Lower lobe of right lung (tissue), 2 donors: Measurements from ENCODE around the gene USH1C. TPM values are rescaled to one million over a fixed set of nuclear protein-coding genes. Genes with fewer than 3 reads are reported as not detected.

Experiments used
- ATAC-seq, 2 donors: fragments of 200-7000 bp; cut with Tn5 transposase; one replicate each; pipeline ENCODE4 v1.9.1; 2020 to 2022; ENCODE audit warnings: mild to moderate bottlenecking in 2 of 2, moderate library complexity in 2 of 2
- DNase-seq: peaks from one replicate; pipeline ENCODE4 v3.0.0-alpha.2; 2020
- H3K27ac ChIP-seq: fragments of 200-600 bp; one replicate; pipeline ENCODE4 v1.8.0; 2022
- H3K27me3 ChIP-seq: fragments of 200-600 bp; one replicate; pipeline ENCODE4 v1.8.0; 2022; ENCODE audit warnings: low read depth
- H3K36me3 ChIP-seq: fragments of 200-600 bp; one replicate; pipeline ENCODE4 v1.8.0; 2022; ENCODE audit warnings: mild to moderate bottlenecking
- H3K4me1 ChIP-seq: fragments of 200-600 bp; one replicate; pipeline ENCODE4 v1.8.0; 2022
- H3K4me3 ChIP-seq: fragments of 200-600 bp; one replicate; pipeline ENCODE4 v1.8.0; 2022; ENCODE audit warnings: mild to moderate bottlenecking
- H3K9me3 ChIP-seq: fragments of 200-600 bp; one replicate; pipeline ENCODE4 v1.8.0; 2022
- CTCF ChIP-seq: fragments of 200-600 bp; IDR thresholded peaks from one replicate; pipeline ENCODE4 v1.8.0; 2022; ENCODE audit warnings: antibody characterized with exemption, mild to moderate bottlenecking
- intact Hi-C: fragments of 100-400 bp; cut with DNase I; formaldehyde crosslinking; loops from one replicate; pipeline ENCODE4 v1.11.0; 2022
- total RNA-seq: library from RNA; stranded (reverse); fragmentation: NEBNext Ultra II Directional; extraction: Animal tissue kit (Norgen Biotek cat#: 25700); gene quantifications from one replicate; pipeline ENCODE4 v1.2.1, GENCODE V29; 2021
- donor health status: DM: no; HTN: yes; CAD: no; lungs with severe emphysema.

Gene USH1C
- total RNA-seq, 1 donor from 2014 or later, result 0.30 TPM

GRCh38 chr11:17573526-17573925 lies 29.3 kb upstream of the USH1C start:
- Histone ChIP-seq H3K4me1 (no peaks in the 10 kb centered on the region), H3K27me3 (no peaks in the 10 kb centered on the region), H3K27ac (no peak overlapping the region), H3K36me3 (no peaks in the 10 kb centered on the region), H3K4me3 (no peak overlapping the region), H3K9me3 (no peaks in the 10 kb centered on the region)
- intact Hi-C loops, result no loop called here
- DNase-seq (no peak), ATAC-seq (no peak)
- no peak for TF ChIP-seq CTCF

DNA sequence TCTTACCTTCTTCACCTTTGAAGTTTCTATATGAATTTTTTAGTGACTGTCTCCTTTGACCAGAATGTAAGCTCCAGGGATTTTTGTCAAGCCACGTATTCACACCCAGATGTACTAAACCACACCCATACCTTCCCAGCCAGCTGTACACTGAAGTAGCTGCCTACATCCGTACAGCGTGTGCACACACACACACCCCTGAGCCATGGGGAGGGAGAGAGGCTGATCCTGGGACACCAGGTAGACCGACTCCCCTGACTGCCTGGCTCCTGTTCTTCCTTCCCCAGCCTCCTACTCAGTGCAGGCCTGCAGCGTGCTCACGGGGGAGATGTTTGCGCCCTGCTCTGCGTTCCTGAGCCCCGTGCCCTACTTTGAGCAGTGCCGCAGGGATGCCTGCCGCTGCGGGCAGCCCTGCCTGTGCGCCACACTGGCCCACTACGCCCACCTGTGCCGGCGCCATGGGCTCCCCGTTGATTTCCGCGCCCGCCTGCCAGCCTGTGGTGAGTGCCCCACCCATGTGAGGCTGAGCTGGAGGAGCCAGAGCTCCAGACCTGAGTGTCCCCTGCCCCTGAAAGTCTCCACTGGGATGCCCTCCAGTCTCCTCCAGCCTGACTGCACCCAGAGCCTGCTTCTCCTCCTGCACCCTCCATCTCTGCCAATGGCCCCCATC lies 28.7 kb upstream of the USH1C start:
- Histone ChIP-seq H3K36me3 (no peaks in the 10 kb centered on the region), H3K4me3 (no peak overlapping the region), H3K9me3 (no peaks in the 10 kb centered on the region), H3K27me3 (no peaks in the 10 kb centered on the region), H3K27ac (no peak overlapping the region), H3K4me1 (no peaks in the 10 kb centered on the region)
- DNase-seq (no peak), ATAC-seq (no peak)
- no peak for TF ChIP-seq CTCF
- intact Hi-C loops, result no loop called here

GRCh38 chr11:17572359-17572690 lies 28.1 kb upstream of the USH1C start:
- intact Hi-C loops, result no loop called here
- H3K36me3 ChIP-seq, result no peaks in the 10 kb centered on the region
- no peaks in the 10 kb centered on the region for H3K27me3 ChIP-seq
- H3K4me3 ChIP-seq, result no peak overlapping the region
- H3K4me1 ChIP-seq, result no peaks in the 10 kb centered on the region
- no peaks in the 10 kb centered on the region for H3K9me3 ChIP-seq
- TF ChIP-seq CTCF, result no peak
- ATAC-seq, result no peak
- DNase-seq, result no peak
- no peak overlapping the region for H3K27ac ChIP-seq

DNA sequence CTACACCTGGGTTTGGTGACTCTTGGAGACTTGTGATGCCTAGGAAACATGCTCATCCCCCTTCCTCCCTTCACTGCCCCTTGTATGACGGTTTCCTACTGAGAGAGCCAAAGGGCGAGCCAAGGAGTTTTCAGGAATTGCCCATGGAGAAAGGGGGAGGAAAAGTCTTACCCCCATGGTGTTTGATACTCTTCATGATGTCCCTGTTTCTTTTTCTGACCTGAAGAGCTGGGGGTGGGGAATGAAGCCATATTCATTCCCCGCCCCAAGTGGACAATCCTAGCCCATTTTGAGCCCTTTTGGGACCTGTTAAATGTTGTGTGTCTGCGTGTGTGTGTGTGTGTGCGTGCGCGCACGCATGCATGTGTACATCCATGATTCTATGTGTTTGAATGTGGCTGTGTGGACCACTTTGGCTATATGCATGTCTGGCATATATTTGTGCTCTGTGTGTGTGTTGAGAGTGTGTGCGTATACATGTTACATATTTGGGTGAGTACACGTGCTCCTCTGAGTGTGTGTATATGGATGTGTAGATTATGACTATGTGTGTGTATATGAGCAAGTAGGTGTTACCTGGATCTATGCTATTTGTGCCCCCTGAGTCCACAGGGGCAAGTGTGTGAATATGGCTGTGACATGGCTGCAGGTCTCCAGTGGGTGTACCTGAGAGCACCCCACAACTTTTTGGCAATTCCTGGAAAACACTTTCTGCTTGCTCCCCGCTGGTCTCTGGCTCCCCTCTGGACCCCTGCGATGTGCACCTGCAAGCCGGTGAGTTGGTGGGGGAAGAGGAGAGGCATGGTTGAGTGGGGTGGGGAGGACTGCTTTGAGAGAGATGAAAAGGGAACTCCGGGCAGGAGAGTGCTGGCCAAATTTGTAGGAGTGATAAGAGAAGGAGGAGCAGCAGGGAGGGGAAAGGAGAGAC lies 27.5 kb upstream of the USH1C start:
- Histone ChIP-seq H3K27me3 (no peaks in the 10 kb centered on the region), H3K4me3 (no peak overlapping the region), H3K36me3 (no peaks in the 10 kb centered on the region), H3K27ac (no peak overlapping the region), H3K9me3 (no peaks in the 10 kb centered on the region), H3K4me1 (no peaks in the 10 kb centered on the region)
- ATAC-seq, result no peak
- intact Hi-C loops, result no loop called here
- DNase-seq, result no peak
- no peak for TF ChIP-seq CTCF

GRCh38 chr11:17570034-17570433 lies 25.8 kb upstream of the USH1C start:
- no peak for ATAC-seq
- no peaks in the 10 kb centered on the region for H3K27me3 ChIP-seq
- TF ChIP-seq CTCF, result no peak
- DNase-seq, result no peak
- no peaks in the 10 kb centered on the region for H3K36me3 ChIP-seq
- intact Hi-C loops, result no loop called here
- H3K9me3 ChIP-seq, result no peaks in the 10 kb centered on the region
- no peak overlapping the region for H3K4me3 ChIP-seq
- H3K4me1 ChIP-seq, result no peaks in the 10 kb centered on the region
- no peak overlapping the region for H3K27ac ChIP-seq
